HG02973 (cell line): ENCODE results near the gene NDUFS7.

Experiments used
- ATAC-seq: cut with Tn5 transposase; IDR thresholded peaks from one replicate; pipeline ENCODE4 v1.9.1; 2021; ENCODE audit warnings: moderate library complexity; ENCODE audit not compliant: unreplicated experiment

The NDUFS7 gene

DNA sequence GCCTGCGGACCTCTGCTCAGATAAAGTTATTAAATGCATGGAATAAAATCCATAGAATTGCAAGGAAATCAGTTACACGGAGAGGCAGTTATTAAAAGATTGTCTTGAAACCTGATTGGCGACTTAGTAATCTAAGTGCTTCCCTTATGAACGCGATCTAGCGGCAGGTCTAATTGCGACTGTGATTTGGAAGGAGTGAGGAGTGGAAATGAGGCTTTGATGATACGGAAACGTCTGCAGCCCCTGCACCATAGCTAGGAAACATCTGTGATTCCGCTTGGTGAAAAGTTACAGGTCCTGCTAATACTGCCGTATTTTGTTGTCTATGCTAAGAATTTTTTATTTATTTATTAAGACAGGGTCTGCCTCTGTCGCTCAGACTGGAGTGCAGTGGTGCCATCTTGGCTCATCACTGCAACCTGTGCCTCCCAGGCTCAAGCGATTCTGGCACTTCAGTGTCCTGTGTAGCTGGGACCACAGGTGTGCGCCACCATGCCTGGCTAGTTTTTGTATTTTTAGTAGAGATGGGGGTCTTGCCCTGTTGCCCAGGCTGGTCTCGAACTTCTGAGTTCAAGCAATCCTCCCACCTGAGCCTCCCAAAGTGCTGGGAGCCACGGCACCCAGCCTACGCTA, 887 bp downstream of the NDUFS7 start:
- ATAC-seq, result no peak

DNA sequence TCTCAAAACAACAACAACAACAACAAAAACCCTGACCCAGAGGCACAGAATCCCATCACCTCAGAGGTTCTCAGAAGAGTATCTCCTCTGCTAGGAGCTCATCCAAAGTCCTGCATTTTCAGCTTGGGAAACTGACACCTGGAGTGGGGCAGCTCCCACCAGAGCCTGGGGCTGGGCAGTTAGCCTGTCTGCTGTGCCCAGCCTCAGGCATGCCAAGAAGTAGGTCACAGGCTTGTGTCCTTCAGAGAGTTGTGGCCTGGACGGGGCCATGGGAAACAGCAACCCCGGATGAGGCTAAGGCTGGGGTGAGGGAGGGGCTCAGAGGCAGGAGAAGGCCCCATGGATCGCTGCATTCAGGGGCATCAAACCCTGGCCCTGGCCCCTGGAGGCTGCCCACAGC, 2.1 kb downstream of the NDUFS7 start:
- no peak for ATAC-seq

DNA sequence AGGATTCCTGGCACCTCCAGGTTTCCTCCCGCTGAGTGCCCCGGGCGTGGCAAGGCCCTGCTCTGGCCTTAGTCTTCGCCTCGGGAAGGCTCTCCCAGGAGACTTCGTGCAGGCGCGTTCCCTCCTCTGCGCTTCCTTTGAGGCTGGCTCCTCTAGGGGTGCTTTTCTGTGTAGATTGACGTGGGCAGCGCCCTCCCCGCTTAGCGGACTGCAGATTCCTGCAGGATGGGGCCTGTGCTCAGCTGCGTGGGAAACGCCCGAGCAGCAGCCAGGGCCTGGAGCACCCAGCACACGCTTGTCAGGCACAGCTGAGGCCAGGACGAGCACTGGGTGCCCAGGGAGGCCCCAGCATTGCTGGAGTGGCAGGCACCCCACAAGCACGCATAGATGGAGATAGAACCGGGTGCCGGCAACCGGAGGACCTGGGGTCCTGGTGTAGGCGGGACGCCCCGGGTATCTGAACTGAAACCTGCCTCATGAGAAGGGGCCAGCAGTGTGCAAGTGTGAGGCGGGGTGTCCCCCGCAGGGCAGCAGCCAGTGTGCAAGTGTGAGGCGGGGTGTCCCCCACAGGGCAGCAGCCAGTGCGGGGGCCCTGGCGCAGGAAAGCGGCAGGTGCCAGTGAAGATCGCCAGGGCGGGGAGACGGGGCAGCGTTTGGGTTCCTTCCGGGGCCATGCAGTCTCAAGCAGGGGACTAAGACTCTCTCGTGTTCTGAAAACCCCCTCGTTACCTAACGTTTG, 3.4 kb downstream of the NDUFS7 start:
- ATAC-seq, result no peak

DNA sequence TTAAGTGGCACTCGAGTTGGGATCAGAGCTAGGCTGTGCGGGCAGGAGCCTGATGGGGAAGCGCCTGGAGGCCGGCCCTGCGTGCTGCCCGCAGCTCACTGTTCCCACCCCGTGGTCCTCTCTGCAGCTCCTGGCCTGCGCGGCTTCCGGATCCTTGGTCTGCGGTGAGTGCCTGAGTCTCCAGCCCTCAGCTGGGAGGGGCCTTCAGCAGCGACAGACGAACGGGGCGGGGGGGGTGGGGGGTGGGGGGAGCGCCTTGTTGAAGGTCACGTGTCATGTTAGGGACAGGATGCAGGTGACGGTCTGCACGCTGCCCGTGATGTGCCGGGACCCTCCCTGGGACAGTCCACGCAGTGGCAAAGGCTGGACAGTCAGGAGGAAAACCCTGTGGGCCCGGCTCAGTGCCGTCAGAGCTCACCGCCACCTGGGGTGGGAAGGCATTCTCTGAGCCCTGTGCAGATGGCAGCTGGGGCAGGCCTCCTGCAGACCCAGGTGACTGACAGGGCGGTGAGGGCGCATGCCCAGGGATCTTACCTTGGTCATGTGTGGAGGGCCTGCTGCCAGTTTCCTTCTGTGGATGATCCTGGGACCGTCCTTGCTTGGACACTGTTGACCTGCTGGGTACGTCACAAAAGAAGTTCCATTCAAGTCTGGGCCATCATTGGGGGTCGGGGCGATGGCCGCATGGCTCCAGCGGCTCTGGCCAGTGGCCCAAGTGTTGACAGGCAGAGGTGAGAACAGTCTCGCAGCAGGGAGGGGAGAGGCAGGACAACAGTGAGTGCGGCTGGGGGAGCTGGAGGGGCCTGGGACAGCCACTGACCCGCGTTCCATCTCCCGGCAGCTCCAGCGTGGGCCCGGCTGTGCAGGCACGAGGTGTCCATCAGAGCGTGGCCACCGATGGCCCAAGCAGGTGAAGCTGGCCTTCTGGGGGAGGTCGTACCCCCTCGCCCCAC, 4.3 kb downstream of the NDUFS7 start:
- ATAC-seq, result no peak

DNA sequence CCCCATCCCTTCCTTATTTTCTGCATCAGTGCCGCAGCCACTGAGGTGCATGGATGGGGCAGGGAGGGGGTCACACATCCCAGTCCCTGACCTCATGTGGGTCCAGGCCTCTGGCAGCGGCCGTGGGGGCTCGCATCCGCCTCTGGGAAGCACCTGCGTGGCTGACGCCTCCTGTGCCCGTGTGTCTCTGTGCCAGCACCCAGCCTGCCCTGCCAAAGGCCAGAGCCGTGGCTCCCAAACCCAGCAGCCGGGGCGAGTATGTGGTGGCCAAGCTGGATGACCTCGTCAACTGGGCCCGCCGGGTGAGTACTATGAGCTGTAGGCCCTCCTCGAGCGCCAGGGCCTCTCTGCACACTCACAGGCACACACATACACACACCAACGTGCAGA, 4.9 kb downstream of the NDUFS7 start:
- no peak for ATAC-seq

DNA sequence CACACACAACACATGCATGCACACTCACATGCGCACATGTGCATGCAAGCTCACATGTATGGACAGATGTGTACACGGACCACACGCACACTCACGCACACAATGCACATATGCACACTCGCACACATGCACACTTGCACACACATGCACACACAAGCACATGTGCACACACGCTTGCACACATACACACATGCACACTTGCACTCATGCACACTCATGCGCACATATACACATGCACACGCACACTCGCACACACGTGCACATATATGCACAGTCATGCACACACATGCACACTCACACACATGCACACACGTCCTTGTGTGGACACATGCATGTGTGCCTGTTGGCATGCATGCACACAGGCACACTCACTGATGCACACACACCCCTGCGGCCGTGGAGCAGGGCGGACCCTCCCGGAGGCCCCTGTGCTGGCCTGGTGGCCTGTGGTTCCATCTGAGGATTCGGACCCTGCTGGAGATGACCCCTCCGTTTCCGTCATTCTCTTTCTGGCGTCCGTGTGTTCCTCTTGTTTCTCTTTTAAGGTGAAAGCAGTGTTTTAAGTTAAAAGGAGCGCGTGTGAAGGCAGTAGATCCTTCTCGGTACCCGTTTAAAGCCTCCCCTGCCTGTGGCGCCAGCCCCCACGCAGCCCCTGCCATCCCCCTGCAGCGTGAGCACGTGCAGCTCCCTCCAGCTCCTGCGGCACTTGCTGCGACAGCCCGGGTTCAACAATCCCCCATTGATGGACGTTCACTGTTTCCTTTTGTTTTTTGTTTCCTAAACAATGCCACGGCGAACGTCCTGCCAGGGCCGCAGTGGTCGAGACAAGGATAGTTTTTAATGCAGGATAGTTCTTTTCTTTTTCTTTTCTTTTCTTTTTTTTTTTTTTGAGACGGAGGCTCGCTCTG, 5.6 kb downstream of the NDUFS7 start:
- no peak for ATAC-seq

DNA sequence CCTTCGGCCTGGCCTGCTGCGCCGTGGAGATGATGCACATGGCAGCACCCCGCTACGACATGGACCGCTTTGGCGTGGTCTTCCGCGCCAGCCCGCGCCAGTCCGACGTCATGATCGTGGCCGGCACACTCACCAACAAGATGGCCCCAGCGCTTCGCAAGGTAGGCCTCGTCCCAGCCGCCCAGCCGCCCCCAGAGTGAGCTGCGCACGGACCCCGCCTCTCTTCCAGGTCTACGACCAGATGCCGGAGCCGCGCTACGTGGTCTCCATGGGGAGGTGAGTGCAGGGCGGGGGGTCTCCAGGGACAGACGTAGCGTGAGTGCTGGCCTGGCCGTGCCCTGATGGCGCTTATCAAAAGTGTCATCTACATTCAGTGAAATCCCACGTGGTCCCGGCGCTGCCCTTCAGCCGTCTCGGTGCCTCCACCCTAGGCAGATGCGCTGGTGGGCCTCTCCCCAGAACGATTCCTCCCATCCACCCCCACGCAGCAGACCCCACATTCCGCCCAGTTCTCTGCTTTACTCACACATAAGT, 7.2 kb downstream of the NDUFS7 start:
- no peak for ATAC-seq

DNA sequence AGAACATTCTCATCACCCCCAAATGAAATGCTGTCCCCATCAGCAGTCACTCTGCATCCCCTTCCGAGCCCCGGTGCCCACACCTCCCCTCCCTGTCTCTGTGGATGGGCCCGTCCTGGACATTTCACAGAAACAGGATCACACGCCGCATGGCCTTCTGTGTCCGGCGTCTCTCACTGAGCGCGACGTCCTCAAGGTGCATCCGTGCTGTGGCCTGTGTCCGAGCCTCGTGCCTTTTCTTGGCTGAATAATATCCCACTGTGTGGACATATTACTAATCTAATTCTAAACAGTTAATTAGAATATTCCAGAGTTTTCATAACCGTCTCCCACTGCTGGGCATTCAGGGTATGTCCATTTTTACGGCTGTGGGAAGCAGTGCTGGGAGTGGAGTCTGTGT, 8.7 kb downstream of the NDUFS7 start:
- ATAC-seq, result no peak

DNA sequence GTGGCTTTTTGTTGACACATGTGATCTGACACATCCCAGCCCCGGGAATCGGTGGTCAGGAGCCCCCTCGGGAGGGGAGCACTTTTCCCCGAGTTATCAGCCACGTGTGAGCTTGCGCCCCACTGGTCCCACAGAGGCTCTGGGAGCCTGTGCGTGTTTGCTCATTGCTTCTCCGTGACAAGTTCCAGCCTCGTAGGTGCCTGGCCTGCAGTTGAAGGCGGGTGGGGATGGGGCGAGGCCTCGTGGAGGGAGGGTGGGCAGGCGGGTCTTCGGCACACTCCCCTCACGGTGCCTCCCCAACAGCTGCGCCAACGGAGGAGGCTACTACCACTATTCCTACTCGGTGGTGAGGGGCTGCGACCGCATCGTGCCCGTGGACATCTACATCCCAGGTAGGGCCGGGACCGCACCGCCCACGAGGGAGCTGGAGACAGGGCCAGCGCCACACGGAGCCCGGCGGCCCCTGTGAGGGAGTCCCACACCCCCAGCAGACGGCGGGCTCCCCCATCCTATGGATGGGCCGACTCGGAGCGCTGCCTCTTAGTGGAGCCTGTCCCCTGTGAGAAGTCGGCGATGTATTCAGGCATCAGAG, 9.3 kb downstream of the NDUFS7 start:
- ATAC-seq, result no peak

DNA sequence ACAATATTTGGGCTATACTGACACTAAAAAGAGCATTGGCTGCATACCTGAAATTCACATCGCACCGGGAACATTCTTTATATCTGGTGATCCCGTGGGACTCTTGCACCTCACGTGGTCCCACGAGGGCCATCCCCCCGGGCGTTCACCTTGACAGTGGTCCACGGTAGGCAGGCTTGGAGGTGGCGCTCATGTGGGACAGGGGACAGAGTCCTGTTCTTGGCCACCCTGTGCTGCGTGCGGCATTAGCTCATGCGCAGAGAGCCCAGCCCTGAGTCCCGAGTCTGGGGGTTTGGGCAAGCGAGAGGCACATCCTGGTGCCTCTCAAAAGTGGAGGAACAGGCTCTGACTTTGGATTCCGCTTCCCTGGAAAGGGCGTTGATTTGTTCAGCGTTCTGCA, 10.1 kb downstream of the NDUFS7 start:
- no peak for ATAC-seq

DNA sequence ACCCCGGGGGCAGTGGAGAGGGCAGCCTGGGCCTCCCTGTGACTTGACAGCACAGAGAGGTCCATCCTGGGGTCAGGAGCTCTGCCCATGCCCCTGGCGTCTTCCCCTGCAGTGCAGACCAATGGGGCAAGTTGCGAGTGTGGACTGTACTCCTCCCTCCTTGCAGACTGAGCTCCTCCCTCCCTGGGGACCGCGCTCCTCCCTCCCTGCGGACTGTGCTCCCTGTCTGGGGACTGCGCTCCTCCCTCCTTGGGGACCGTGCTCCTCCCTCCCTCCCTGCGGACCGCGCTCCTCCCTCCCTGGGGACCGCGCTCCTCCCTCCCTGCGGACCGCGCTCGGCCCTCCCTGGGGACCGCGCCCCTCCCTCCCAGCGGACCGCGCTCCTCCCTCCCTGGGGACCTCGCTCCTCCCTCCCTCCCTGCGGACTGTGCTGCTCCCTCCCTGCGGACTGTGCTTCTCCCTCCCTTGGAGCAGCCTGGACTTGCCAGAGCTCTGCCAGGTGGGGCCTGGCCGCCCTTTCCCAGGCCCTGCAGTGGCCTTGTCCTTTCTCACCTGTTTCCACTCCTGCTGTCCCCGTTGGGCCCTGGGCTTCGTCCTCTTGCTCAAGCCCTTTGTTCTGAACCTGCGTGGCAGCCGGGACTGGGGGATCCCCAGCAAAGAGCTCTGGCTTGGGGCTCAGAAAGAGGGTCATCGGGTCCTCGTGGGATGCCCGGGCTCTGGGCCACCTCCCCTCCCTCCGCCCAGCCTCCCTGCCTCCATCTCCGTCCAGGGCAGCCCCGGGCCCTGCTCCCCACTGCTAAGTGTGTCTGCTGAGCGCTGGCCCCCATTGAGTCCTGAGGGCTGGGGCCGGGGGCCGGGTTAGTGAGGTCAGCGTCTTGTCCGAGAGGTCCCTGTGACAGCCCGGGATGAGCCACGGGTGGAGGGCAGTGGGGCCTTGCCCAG, 10.8 kb downstream of the NDUFS7 start:
- ATAC-seq, result no peak

DNA sequence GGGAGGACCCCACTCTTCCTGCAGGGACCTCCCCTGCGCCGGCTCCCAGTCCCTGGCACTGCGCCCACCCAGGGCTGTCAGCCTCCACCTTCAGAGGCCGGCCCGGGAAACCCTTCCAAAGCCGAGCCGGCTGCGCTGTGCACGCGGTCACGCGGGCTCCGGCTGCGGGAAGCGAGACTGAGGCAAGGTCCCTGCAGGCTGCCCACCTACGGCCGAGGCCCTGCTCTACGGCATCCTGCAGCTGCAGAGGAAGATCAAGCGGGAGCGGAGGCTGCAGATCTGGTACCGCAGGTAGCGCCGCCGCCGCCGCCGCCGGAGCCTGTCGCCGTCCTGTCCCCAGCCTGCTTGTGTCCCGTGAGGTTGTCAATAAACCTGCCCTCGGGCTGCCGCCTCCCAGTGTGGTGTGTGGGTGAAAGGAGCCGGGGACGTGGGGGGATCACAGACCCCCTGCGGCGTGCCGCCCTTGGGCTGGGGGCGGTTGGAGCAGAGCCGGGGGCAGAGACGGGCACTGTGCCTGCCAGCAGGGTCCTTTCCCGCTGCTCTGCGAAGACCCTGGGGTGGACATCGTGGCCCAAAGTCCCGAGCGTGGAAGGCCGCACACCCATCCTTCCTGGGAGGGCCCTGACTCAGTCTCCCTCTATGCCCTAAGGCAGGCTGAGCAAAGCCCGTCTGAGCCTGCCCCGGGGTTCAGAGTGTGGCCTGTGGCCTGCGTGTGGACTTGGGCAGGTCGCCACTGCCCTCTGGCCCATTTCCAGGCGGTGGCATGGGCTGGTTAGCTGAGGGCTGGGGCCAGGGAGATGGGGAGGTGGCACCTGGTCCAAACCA, 11.7 kb downstream of the NDUFS7 start:
- no peak for ATAC-seq

DNA sequence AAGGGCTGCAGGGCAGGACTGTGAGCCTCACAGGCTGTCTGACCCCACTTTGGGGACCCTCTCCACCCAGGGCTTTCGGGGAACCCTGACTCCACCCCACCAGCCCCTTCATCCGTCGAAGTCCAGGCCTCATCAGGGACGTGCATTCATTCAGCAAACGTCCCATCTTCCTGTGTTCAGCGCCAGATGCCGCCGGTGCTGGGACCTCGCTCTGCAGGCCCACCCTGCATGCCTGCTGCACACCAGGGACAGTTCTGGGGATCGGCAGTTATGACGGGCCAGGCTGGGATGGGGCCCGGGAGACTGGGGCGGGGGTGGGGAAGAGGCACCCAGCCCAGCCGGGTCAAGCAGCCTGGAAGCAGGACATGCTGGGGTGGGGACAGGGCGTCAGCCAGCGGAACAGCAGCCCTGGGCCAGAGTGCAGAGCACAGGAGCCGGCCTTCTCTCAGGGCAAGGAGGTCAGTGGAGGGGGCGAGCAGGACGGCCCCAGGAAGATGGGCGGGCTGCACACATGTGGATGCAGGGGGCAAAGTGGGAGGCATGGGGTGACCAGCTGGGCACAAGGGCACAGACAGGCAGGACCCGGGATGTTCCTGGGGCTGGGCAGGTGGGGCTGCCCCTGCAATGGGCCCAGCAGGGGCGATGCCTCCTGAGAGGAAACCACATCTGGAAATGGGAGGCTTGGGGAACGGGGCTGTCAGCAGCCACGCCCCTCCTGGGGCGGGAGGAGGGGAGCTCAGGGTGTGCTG, 12.5 kb downstream of the NDUFS7 start:
- ATAC-seq, result no peak

DNA sequence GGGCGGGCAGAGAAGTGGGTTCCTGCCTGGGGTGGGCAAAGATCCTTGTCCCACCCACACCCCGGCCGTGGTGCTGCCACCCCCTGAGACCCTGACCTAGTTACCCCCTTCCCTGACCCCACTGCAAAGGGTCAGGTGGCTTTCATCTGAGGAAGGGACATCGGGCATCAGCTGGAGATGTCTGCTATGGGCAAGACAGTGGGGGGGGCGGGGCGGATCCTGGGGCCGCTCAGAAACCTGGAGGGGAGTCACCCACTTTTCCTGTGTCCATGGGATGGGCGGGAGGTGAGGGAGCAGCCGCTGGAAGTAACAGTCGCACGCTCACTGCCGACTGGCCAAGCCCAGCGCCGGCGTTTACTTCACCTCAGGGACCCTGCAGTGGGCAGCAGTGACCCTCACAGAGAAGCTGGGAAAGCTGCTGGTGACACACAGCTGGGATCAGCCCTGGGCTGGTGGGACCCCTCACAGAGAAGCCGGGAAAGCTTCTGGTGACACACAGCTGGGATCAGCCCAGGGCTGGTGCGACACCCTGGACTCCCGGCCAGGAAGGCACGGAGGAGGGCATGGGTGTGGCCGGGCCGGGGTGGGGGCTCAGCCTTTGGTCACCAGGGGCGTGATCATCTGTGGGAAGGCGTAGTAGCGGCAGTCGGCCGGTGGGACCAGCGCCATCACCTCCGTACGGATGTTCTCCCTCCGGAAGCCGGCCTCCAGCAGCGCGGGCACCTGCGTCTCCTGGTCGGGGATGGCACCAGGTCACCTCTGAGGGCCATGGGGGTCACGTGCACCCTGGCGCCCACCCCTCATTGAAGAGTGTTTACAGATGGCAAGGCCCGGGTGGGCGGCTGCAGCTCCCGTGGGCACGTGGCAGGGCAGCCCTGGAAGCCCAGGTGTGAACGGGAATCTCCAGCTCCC, 13.3 kb downstream of the NDUFS7 start:
- no peak for ATAC-seq

DNA sequence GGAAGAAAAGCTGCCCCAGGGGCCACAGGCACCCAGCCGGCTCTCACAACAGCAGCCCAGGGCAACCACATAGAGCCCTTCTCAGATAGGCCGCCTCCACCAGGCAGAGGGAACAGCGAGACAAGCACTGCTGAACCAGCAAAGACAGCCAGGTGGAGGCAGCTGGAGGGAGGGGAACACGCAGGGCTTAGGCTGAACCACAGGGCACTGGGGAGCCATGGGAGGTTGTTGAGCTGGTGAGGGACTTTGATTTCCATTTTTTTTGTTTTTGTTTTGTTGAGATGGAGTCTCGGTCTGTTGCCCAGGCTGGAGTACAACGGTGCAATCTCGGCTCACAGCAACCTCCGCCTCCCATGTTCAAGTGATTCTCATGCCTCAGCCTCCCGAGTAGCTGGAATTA, 14.1 kb downstream of the NDUFS7 start:
- ATAC-seq, result no peak

DNA sequence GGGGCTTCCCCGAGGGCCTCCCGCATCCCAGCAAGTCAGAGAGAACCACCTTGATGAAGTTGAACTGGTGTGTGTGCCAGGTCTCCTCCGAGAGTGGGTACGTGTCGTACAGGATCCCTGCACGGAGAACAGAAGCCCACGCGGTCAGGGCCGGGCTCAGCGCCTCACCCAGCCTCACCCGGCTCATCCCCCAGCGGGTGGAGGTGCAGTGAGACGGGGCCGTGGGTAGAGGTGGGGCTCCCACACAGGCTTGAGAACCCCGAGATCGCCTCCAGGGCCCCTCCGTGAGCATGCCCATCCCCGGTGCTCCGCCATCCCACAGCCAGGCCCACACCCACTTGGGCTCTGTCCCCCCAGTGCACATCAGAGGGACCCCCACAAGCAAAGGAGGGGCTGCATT, 15.4 kb downstream of the NDUFS7 start:
- ATAC-seq, result no peak
